8988T (cell line): ENCODE results near the gene TEKTIP1.

Source experiments
- DNase-seq: peaks from one replicate; pipeline ENCODE4 v3.0.0; 2011

Gene TEKTIP1

GRCh38 chr19:3586707-3587346 is 47.9 kb downstream of the TEKTIP1 start:
- DNase-seq, result no peak

GRCh38 chr19:3589439-3589838 is 50.5 kb downstream of the TEKTIP1 start:
- no peak for DNase-seq

- no peak for DNase-seq
Observed at GRCh38 chr19:3589949-3590348, 51.0 kb downstream of the TEKTIP1 start.

GRCh38 chr19:3590991-3591659 is 52.2 kb downstream of the TEKTIP1 start:
- no peak for DNase-seq

- DNase-seq, result no peak
Observed at GRCh38 chr19:3591876-3592613, 53.1 kb downstream of the TEKTIP1 start.

GRCh38 chr19:3593156-3593555 is 54.2 kb downstream of the TEKTIP1 start:
- no peak for DNase-seq
